NK-92 (cell line): ENCODE measurements around the gene UNK.
A peak's percentile ranks its signal among the peaks of the same experiment; 100 is the strongest.
"Not testable (repeated sequence)": the region's sequence is repeated elsewhere in the genome, so short reads cannot be mapped to it uniquely, and the experiment has no call there.

Experiments
- DNase-seq: peaks from one replicate; lab custom pipeline; 2025; ENCODE audit not compliant: unreplicated experiment; lab: John Stamatoyannopoulos, UW

Gene UNK

GRCh38 chr17:75771334-75772281 is 13.0 kb upstream of the UNK start:
- no peak for DNase-seq

- no peak for DNase-seq
These were observed 11.3 kb upstream of the UNK start for GRCh38 chr17:75773121-75773807.

GRCh38 chr17:75773808-75774470 is 10.7 kb upstream of the UNK start:
- no peak for DNase-seq

GRCh38 chr17:75774471-75774990 is 10.1 kb upstream of the UNK start:
- DNase-seq, result no peak

GRCh38 chr17:75774991-75775668 is 9.5 kb upstream of the UNK start:
- no peak for DNase-seq

GRCh38 chr17:75776386-75777295 is 8.0 kb upstream of the UNK start:
- no peak for DNase-seq

GRCh38 chr17:75777296-75777922 is 7.2 kb upstream of the UNK start:
- DNase-seq, result no peak

GRCh38 chr17:75778066-75778860 is 6.3 kb upstream of the UNK start:
- not testable (repeated sequence) for DNase-seq

GRCh38 chr17:75778861-75779249 is 5.8 kb upstream of the UNK start:
- DNase-seq, result no peak

GRCh38 chr17:75779250-75779986 is 5.2 kb upstream of the UNK start:
- peak; percentile 73 for DNase-seq

- DNase-seq, result no peak
These were observed 4.4 kb upstream of the UNK start for GRCh38 chr17:75779987-75780889.

- no peak for DNase-seq
These were observed 1.4 kb upstream of the UNK start for GRCh38 chr17:75783069-75783783.

GRCh38 chr17:75783803-75784472 is 668 bp upstream of the UNK start:
- DNase-seq, result no peak

- DNase-seq, result no peak
These were observed 647 bp downstream of the UNK start for GRCh38 chr17:75785016-75785890.

GRCh38 chr17:75791254-75791653 is 6.6 kb downstream of the UNK start:
- DNase-seq, result no peak
